Sciatic nerve (tissue), 2 donors: ENCODE results near the gene RNF208. TPM values are rescaled to one million over a fixed set of nuclear protein-coding genes. Genes with fewer than 3 reads are reported as not detected.
"Not testable (repeated sequence)": the region's sequence is repeated elsewhere in the genome, so short reads cannot be mapped to it uniquely, and the experiment has no call there.

ENCODE experiments used
- ATAC-seq: fragments of 200-7000 bp; cut with Tn5 transposase; one replicate; pipeline ENCODE4 v1.9.1; 2020; ENCODE audit warnings: mild to moderate bottlenecking, moderate library complexity
- DNase-seq: peaks from one replicate; pipeline ENCODE4 v3.0.0-alpha.2; 2020; ENCODE audit warnings: low spot score
- intact Hi-C: fragments of 100-400 bp; cut with DNase I; formaldehyde crosslinking; loops from one replicate; pipeline ENCODE4 v1.14.2; 2022
- total RNA-seq: library from RNA; stranded (reverse); fragmentation: NEBNext Ultra II Directional; extraction: Animal tissue kit (Norgen Biotek cat#: 25700); gene quantifications from one replicate; pipeline ENCODE4 v1.2.1, GENCODE V29; 2021
- donor health status: DM: no; HTN: no; CAD: no.
- donor health status: DM: no; HTN: no; CAD: no.

Gene RNF208
- total RNA-seq, 1 donor from 2014 or later = 10.6 TPM

DNA sequence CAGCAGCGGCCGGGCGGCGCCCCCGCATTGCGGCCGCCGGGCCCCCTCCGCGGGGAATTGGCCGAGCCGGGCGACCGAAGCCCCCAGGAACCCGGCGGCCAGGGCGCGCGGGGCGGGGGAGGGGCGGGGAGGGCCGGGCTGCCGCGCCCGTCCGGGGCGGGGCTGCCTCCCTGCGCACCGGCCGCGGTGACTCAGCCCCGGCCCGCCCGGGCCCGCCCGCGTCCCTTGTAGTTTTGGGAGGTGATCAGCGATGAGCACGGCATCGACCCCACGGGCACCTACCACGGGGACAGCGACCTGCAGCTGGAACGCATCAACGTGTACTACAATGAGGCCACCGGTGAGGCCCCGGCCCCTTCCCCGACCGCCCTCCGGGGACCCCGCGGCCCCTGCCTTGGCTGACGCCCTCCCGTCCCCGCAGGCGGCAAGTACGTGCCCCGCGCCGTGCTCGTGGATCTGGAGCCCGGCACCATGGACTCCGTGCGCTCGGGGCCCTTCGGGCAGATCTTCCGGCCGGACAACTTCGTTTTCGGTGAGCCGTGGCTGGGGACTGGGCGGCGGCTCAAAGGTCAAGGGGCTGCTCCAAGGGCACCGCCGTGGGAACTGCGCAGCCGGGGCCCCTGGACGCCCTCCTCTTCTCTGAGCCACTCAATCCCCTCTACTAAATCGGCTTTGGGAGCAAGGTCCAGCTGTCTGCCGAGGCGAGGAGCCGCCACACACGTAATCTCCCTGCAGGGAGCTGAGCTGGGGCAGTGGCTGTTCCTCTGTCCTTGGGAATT, 19.6 kb upstream of the RNF208 start:
- intact Hi-C loops = no loop called here
- DNase-seq (peak; percentile 82), ATAC-seq (no peak)

DNA sequence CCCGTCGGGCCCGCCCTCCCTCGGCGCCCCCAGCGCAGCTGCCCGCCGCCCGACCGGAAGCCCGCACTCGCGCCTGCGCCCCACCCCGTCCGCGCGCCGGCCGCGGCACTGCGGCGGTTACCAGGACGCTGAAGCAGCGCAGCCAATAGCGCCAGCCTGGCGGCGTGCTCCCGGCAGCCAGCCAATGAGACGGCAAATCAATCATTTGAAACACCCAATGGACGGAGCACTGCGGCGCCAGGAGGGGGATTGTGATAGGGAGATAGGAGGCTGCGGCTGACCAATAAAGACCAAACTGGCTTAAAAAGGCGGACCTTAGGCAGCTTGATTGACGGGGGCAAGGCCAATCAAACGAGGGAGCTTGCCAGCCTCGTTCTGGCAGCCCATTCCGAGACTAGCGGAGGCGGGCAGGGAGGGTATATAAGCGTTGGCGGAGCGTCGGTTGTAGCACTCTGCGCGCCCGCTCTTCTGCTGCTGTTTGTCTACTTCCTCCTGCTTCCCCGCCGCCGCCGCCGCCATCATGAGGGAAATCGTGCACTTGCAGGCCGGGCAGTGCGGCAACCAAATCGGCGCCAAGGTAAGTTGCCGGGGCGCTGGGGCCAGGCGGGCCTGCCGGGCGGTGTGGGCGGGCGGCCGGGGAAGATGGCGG, 18.9 kb upstream of the RNF208 start, which contains the start of gene TUBB4B:
TUBB4B (plus strand) TSS at position 447 of the 649 bp plus-strand sequence; CDS start at position 521, 74 bp downstream.
- intact Hi-C loops = no loop called here
- peak; percentile 96 for ATAC-seq

DNA sequence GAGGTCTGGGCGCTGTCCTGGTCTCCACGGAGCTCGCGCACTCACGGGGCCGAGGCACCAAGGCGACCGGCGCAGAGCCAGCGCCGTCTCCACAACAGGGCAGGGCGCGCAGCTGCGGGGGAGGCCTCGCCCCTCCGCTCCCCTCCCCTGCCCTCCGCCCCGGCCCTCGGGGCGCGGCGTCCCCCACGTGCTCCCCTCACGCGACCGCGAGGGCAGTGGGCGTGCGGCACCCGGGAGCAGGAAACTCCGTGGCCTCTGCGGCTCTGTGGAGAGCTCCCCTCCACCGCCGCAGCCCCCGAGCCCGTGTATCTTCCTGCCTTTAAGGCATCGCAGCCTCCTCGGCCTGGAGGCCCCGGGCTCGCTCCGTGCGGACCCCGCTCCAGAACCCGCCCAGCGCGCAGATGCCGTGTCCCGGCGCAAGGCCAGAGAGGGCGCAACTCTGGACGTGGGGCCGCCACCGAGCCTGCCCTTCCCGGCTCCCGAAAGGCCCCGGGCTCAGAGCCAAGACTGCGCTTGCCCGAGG, 18.3 kb upstream of the RNF208 start:
- peak; percentile 40 for ATAC-seq
- intact Hi-C loops = no loop called here
- DNase-seq = no peak

More for the DNA sequence above, 18.9 kb upstream of the RNF208 start, which contains the start of gene TUBB4B:
- peak; percentile 99 for DNase-seq

DNA sequence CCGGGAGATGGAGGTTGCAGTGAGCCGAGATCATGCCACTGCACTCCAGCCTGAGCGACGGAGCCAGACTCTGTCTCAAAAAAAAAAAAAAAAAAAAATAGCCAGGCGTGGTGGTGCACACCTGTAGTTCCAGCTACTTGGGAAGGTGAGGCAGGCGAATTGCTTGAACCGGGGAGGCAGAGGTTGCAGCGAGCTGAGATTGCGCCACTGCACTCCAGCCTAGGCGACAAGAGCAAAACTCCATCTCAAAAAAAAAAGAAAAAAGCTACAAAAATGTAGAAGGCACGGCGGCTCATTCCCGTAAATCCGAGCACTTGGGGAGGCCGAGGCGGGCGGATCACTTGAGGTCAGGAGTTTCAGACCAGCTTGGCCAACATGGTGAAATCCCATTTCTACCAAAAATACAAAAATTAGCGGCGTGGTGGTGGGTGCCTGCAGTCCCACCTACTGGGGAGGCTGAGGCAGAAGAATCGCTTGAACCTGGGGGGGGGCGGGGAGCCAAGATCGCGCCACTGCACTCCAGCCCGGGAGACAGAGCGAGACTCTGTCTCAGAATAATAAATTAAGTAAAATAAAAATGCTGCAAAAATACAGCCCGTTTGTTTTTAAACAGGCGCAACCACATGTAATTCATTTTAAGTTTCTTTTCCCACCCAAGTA, 17.6 kb upstream of the RNF208 start:
- intact Hi-C loops = loop anchor here (10.0 kb wide), 1 partner anchor 55 kb away; the partner anchor contains the start of genes ANAPC2 and SSNA1
- DNase-seq, ATAC-seq: not testable (repeated sequence)

DNA sequence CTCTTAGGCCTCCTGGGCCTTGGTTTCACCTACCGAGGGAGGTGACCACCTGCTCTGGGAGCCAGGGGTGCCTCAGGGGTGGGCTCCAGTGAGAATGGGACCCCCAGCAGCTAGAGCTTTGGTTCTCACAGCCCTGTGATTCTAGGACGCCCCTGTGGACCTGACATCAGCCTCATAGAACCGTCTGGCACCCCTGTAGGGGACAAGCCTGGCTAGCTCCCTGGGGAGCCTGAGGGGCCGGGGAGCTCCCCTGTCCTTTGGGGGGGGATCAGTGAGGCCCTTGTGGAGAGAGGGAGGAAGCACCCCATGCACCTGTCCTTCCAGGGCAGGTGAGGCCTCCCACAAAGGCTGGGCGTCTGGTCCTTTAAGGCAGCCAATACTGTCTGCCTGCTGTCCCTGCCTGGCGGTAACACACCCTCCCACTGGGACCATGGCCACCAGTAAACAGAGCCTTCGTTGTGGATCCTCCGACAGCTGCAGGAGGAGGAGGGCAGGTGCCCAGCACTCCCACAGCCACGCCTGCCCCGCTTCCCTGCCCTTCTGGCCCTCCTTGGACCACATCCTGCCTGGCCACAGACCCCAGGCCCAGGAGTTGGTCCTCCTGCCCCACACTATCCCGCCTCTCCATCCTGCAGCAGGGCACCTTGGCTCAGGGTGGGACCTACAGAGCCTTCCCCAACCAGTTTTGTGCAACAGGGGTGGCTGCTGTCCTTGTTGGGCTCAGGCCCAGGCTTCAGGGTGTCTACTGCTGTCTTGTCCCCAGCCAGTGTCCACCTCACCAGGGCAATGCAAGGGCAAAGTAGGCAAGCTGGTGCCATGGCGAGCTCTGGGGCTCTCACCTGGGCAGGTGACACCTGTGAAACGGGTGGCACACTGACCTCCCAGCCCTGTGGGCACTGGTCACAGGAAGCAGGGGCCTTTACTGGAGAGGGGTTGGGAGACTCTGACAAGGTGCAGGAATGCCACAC, 16.0 kb upstream of the RNF208 start:
- no peak for ATAC-seq
- intact Hi-C loops = loop anchor here (10.0 kb wide), 1 partner anchor 53 kb away; the partner anchor contains the start of genes ANAPC2 and SSNA1
- no peak for DNase-seq

DNA sequence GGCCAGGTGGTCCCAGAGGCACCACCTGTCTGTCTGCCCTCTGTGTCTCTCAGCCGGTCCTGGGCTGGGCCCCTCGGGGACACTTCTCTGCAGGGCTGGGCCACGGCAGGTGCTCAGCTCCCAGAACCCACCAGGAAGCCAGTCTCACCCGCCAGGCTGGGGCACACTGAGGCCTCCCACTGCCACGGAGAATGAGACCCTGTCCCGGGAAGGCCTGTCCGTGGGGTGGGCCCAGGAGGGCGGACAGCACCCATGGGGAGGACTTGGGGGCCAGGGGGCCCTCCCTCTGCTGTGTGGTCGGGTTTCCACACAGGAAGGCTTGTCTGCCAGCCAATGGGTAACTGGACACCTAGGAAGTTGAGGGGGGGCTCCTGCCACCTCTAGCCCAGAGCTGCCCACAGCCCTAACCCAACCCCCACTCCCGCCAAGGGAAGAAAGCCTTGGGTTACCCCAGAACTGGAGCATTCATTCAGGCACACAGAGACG, 14.9 kb upstream of the RNF208 start:
- ATAC-seq = no peak
- intact Hi-C loops = loop anchor here (10.0 kb wide), 1 partner anchor 52 kb away; the partner anchor contains the start of genes ANAPC2 and SSNA1
- no peak for DNase-seq

DNA sequence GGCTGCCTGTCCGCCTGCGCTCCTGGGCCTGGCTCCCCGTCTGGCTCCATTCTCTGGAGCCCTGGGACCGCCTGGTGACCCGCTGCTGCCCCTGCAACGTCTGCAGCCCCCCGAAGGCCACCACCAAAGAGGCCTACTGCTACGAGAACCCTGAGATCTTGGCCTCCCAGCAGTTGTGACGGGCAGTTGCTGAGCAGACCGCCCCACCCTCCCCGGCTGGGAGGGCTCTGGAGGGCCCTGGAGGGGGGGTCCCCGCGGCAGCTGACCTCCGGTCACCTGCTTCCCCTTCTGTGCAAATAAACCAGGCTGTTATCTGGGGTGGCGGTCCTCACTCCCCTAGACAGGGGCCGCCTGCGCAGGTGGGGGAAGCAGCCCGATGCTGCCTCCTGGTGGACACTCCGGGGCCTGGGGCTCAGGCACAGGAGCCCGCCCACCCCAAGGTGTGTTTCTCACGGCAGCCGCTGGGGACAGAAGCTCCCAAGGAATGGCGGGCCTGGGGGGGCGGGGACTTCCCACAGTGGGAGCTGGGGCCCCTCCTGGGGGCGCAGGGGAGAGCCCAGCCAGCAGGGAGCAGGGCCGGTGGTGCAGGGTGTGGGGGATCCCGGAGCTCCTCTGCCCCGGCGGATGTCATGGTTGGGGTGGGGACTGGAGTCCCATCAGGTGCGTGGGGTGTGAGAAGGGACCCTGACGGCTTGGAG, 14.3 kb upstream of the RNF208 start:
- ATAC-seq (peak; percentile 33), DNase-seq (peak; percentile 87)
- intact Hi-C loops = loop anchor here (10.0 kb wide), 1 partner anchor 52 kb away; the partner anchor contains the start of genes ANAPC2 and SSNA1

DNA sequence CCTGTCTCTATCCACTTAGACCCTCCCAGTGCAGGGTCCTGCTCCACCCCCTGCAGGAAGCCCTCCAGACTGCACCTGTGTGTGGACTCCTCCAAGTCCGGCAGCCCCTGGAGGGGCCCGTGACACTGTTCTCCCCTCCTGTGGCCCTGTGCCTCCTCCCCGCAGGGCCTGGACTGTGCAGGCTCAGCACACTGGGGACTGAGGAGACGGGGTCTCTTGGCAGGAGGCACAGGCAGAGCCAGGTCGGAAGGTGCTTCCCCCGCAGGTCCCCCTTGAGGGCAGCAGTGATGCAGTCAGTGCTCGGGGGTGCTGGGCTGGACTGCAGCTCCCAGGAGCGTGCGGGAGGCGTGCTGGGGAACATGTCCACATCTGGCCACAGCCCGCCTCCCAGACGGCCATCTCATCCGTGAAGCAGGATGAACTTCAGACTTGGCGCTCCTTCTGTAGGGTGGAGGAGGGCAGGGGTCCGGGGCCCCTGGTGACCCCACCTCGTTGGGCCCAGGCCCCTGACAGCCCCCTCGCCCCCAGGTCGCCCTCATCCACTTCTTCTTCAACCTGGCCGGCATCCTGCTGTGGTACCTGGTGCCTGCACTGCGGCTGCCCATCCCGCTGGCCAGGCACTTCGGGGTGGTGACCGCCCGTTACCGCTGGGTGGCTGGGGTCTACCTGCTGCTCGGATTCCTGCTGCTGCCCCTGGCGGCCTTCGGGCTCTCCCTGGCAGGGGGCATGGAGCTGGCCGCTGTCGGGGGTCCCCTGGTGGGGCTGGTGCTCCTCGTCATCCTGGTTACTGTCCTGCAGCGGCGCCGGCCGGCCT, 13.6 kb upstream of the RNF208 start:
- no peak for DNase-seq
- ATAC-seq = no peak
- intact Hi-C loops = loop anchor here (10.0 kb wide), 1 partner anchor 51 kb away; the partner anchor contains the start of genes ANAPC2 and SSNA1

DNA sequence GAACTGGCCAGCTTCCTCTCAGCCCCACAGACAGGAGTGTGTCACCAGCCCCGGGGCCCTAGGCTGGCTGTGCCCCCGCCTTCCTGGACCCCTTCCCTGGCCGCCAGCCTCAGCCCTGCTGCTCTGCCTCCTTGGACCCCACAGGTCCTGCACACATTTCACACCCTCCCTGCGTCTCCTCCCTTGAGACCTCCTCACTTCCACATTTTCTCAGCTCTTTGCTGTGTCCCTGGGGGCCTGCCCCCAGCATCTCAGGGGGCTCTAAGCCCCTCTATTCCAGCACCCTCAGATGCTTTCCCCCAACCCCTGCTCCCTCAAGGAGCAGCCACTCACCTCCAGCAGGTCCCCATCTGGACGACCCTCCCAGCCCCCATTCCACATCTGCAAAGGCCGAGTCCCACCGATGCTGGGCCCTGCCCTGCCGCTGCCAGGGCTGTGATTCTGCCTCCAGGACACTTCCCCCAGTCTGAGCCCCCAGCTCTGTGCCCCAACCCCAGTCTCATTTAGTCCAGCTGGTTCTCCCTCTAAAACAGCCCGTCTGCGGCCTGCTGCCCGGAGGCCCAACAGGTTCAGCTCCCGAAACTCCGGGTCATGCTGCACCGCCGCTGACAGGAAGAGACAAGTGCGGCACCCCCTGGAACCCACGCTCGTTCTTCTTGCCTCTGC, 12.9 kb upstream of the RNF208 start:
- DNase-seq = no peak
- ATAC-seq = no peak
- intact Hi-C loops = loop anchor here (5.0 to 10.0 kb wide), 2 partner anchors 50 to 113 kb away; partner anchors contain the start of genes ANAPC2 and SSNA1

DNA sequence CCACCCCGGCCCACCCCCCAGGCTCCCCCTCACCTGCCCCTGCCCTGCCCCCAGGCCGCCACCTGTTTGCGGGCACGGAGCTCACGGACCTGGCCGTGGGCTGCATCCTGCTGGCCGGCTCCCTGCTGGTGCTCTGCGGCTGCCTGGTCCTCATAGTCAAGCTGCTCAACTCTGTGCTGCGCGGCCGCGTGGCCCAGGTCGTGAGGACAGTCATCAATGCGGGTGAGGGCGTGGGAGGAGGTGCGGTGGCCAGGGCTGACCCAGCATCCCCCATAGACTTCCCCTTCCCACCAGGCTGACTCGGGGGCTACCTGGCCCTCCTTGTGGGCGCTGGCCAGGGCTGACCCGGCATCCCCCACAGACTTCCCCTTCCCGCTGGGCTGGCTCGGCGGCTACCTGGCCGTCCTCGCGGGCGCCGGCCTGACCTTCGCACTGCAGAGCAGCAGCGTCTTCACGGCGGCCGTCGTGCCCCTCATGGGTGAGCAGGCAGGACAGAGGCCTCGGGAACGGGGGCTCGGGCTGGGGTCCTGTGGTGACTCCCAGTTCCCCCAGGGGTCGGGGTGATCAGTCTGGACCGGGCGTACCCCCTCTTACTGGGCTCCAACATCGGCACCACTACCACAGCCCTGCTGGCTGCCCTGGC, 12.1 kb upstream of the RNF208 start:
- no peak for DNase-seq
- intact Hi-C loops = loop anchor here (5.0 to 10.0 kb wide), 2 partner anchors 49 to 112 kb away; partner anchors contain the start of genes ANAPC2 and SSNA1

DNA sequence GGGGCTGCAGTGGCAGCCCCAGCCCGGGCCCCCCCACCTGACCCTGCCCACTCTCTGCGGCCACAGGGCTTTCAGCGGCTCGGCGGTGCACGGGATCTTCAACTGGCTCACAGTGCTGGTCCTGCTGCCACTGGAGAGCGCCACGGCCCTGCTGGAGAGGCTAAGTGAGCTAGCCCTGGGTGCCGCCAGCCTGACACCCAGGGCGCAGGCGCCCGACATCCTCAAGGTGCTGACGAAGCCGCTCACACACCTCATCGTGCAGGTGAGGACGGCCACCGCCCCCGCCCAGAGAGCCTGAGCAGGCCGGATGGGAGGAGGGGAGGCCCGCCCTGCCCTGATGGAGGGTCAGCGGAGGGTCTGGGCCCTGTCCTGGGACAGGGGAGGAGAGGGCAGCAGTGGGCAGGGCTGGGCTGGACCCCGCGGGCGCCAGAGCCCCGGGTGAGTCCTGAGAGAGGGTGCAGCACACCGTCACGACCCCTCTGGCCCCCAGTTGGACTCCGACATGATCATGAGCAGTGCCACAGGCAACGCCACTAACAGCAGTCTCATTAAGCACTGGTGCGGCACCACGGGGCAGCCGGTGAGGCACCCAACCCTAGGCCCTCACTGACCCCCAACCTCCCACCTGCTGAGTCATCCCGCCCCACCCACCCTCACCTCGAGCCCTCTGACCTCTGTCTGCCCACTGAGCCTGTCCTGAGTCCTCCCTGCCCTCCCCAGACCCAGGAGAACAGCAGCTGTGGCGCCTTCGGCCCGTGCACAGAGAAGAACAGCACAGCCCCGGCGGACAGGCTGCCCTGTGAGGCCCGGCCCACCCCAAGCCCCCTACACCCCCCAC, 11.3 kb upstream of the RNF208 start:
- ATAC-seq (no peak), DNase-seq (no peak)
- intact Hi-C loops = loop anchor here (5.0 to 10.0 kb wide), 2 partner anchors 49 to 111 kb away; partner anchors contain the start of genes ANAPC2 and SSNA1

More for the DNA sequence above, 12.1 kb upstream of the RNF208 start:
- ATAC-seq = no peak

DNA sequence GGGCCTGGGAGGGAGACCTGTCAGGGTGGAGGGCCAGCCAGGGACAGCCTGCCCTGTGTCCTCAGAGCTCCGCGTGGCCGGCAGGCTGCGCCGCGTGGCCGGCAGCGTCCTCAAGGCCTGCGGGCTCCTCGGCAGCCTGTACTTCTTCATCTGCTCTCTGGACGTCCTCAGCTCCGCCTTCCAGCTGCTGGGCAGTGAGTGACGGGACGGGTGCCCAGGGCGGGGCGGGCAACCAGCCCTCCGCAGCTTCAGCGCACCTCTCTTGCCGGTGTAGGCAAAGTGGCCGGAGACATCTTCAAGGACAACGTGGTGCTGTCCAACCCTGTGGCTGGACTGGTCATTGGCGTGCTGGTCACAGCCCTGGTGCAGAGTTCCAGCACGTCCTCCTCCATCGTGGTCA, 10.5 kb upstream of the RNF208 start:
- intact Hi-C loops = loop anchor here (5.0 to 10.0 kb wide), 2 partner anchors 48 to 110 kb away; partner anchors contain the start of genes ANAPC2 and SSNA1
- ATAC-seq (no peak), DNase-seq (no peak)

DNA sequence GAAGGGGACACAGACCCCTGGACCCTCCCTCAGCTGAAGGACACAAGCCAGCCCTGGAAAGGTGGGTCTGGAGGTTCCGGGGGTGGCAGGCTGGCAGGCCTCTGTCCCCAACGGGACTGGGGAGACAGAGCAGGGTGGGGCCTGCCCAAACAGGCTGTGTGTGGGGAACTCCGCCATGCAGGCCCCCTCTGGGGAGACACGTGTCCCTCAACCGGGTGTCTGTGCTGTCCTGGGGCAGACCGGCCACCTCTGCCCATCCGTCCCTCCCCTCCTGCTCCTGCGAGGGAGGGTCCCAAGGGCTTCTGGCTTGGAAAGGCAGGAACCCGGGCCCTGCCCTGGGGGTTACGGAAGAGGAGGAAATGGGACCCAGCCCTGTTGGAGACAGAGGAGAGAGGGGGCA, 10.1 kb upstream of the RNF208 start:
- ATAC-seq (no peak), DNase-seq (no peak)
- intact Hi-C loops = loop anchor here (5.0 to 10.0 kb wide), 2 partner anchors 47 to 110 kb away; partner anchors contain the start of genes ANAPC2 and SSNA1
